Measurements from ENCODE around the gene CREG2.
"Not testable (repeated sequence)": the region's sequence is repeated elsewhere in the genome, so short reads cannot be mapped to it uniquely, and the experiment has no call there.

CREG2 gene

DNA sequence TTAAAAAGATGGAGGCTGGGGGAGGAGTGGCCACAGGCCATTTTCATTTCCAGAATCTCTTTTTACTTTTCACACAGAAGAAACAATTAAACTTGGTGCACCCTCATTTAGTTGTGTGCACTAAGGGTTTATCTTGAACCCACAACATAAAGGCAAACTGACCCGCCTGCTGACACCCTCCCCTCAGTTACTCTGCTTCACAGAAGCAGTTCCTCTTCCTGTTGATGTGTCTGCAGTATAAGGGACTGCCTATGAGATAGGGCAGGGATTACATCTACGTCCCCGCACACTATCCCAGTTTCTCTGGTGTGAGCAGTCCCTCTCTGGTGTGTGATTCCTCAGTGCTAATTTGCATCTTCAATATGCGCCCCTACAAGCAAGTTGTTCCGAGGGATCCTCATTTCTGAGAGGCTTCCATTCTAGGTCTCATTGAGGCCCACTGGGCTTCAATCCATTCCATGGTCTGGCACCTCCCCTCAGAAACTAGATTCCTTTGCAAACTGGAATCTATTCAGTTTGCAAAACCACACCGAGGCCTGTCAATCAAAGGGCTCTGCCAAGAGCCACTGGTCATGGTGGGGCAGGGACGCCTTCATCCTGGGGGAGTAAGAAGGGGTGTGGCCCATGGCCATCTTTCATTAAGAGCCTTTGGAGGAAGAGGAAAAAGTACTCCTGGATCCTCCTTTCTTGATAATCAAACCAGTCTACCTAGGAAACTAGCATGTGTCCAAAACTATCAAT, 12.3 kb downstream of the CREG2 start:
- no peak for DNase-seq (ENCODE audit: low read depth in 2 of 2)

- DNase-seq (ENCODE audit: low read depth in 2 of 2): no peak
Measured at GRCh38 chr2:101372792-101373191, 14.5 kb downstream of the CREG2 start.

DNA sequence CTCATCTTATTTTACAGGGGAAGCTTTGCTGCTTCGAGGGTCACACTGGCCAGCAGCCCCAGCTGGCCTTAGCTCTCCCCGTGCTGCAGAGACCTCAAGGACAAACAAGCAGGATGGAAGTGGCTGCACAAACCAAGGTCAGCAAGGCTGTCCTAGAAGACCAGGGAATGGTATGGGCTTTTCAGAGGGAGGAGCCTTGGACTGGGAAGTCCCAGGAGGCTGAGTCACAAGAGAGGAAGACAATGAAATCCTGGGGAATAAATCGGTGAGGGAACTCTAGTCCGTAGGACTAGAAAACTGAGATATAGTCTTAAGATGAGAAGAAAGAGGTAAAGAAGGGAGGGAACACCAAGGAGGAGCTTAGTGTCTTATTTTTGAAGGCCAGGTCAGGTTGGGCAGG, 15.7 kb downstream of the CREG2 start:
- DNase-seq (ENCODE audit: low read depth in 2 of 2): no peak

DNA sequence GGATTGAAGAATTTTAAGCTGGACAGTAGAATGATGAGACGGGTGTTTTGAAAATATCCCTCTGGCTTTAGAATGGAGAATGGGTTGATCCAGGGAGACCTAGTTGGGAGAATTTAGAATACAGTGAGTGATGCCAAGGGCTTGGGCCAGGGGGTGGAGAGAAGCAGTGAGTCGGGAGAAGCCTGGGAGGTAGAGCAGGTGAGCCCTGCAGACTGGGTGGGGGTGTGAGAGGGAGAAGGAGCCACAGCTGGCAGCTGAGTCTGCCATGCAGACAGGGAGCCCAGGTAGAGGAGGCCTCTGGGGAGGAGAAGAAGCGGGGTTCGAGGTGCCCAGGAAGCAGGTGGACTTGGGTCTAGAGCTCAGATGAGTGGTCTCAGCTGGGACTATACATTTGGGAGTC, 18.2 kb downstream of the CREG2 start:
- DNase-seq (ENCODE audit: low read depth in 2 of 2): no peak

- no peak for DNase-seq (ENCODE audit: low read depth in 2 of 2)
Measured at GRCh38 chr2:101368376-101368775, 18.9 kb downstream of the CREG2 start.

DNA sequence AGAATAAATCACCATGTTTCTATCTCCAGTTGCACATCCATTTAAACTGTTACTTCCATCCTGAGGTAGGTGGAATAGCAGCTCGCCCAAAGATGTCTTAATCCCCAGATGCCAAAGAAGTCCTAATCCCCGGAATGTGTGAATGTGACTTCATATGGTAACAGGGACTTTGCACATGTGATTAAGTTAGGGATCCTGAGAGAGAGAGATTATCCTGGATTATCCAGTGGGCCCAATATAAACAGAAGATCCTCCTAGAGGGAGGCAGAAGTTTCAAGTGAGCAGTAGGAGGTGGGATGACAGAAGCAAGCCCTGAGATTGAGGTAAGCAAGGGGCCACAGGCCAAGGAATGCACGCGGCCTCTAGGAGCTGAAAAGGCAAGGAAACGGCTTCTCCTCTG, 19.8 kb downstream of the CREG2 start:
- no peak for DNase-seq (ENCODE audit: low read depth in 2 of 2)

- no peak for DNase-seq (ENCODE audit: low read depth in 2 of 2)
Measured at GRCh38 chr2:101364878-101365277, 22.4 kb downstream of the CREG2 start.

DNA sequence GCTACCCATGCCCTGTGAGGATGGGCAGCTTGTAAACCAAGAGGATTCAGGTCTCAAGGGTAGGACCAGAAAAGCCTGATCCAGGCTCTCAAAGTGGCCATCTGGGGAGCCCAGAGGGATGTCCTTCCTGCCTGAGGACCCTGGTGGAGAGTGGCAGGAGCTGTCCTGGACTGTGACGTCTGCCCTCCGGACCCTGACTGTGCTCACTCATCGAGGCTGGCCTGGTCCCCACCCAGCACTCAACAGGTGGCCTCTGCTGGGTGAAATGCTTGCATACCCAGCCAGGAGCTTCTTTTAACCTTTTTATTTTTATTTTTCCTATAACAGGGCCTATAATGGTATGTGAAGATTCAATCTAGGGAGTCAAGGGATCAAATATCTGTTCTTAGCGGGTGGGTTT, 24.5 kb downstream of the CREG2 start:
- no peak for DNase-seq (ENCODE audit: low read depth in 2 of 2)

DNA sequence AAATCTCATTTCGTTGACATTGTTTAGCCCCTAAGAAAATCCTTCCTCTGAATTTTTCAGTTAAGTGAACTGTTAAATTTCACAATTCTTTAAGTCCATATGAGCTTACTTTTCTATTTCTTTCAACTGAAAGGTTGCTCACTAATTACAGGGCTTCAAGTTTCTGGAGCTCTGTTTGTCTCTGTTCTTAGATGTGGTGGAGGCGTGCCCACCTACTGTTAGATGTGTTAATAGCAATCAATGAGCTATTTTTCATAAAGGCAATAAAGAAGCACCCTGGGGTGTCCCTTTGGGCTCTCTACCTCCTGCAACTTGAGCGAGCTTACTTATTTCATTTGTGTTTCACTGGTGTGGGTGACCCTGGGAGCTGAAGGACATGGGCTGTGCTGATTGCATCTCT, 25.0 kb downstream of the CREG2 start:
- DNase-seq (ENCODE audit: low read depth in 2 of 2): no peak

DNA sequence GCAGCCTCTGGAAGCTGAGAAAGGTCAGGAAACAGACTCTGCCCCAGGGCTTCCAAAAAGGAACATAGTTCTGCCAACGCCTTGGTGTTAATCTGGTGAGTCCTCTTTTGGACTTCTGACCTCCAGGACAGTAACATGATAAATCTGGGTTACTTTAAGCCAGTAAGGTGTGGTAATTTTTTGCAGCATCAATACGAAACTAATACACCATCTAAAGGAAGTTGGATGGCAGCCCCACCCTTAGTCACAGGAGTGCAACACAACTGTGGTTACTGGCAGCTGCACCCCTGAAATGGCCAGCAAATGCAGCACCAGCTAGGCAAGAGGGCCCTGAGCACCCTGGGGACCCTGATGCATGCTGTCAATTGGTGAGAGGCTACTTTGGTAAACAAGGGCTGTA, 25.8 kb downstream of the CREG2 start:
- DNase-seq (ENCODE audit: low read depth in 2 of 2): no peak

- DNase-seq (ENCODE audit: low read depth in 2 of 2): no peak
Measured at GRCh38 chr2:101361121-101361520, 26.2 kb downstream of the CREG2 start.

GRCh38 chr2:101360232-101360631, 27.1 kb downstream of the CREG2 start:
- no peak for DNase-seq (ENCODE audit: low read depth in 2 of 2)

DNA sequence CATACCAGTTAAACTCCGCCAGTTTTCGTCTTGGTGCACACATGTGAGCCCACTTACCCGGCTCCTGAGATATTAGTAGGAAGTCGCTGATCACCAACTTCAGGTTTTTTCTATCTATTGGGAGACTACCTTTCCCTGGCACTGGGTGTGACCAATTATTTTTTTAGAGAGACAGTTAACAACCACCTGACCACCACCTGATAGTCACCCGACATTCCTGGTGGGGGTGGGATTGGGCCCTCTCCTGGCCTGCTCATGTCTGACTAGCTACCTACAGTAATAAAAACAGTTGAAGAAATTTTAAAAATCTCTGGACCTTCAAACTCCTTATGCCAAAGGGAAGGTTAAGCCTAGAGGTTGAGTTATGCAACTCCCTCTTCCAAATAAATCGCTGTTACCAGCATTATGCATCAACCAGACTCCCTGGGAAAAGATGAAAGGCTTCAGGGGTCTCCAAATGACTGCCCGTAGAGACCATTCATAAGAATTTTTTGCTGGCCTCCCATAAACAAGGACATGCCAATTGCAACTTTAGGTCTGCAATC, 27.8 kb downstream of the CREG2 start:
- DNase-seq (ENCODE audit: low read depth in 2 of 2): no peak

DNA sequence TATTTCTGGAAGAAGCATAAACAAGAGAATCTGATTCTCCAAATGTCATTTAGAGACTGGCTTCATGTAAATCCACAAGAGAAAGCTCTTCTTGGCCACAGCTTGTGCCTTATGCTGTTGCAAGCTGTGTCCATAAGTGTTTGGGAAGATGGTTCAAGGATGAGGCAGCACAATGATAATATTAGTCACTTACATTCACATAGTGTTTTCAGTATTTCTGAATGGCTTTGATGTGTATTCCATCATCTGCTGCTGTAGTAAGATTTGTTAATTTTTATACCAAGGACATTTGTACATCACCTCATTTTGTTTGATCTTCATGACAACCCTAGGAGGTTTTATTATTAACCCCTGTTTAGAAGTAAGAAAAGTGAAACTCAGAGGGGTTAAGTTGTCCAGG, 29.9 kb downstream of the CREG2 start:
- no peak for DNase-seq (ENCODE audit: low read depth in 2 of 2)

DNA sequence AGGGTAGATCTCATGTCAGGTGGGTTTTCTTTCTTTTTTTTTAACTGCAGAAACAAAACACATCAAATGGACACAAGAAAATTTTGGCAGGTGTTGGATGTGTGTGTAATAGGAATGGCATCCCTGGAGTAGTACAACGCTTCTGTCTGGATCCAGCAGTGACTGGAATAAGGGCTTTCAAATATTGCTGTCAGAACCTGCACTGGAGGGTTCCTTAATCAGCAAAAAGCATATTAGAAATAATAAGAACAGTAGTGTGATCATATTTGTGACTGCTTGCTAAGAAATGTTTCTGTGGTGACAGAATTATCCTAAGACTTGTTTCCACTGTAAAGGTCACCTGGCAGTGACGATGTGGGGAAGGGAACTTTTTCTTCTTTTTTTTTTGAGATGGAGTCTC, 30.8 kb downstream of the CREG2 start:
- no peak for DNase-seq (ENCODE audit: low read depth in 2 of 2)

- no peak for DNase-seq (ENCODE audit: low read depth in 2 of 2)
Measured at GRCh38 chr2:101356055-101356454, 31.2 kb downstream of the CREG2 start.

DNA sequence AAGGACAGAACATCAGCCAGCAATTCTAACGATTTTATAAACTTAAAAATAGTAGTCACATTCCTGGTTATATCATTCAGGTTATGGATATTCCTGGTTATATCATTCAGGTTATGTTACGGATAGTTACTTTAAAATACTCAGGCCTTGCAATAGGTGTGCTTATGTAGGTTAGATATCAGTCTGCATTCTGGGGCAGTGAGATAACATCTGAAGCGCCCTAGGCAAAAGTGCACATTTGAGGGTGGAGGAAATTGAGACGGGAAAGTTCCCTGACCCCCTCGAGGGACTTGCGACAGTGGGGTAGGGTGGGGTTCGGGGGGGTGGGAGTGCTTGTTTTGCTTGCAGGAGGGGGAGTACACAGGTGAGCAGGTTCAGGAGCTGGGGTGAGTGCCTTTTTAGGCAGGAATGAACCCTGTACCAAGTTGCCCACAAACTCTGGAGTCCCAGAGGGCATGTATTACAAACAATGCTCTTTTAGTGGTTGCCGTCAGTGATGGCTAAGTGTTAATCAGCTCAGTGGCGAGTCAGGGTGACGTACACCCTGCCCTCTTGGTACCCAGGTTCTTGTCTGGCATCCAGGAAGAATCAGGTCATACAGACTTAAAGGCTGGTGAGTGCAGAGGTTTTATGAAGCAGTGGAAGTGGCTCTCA, 31.8 kb downstream of the CREG2 start:
- DNase-seq (ENCODE audit: low read depth in 2 of 2): no peak

DNA sequence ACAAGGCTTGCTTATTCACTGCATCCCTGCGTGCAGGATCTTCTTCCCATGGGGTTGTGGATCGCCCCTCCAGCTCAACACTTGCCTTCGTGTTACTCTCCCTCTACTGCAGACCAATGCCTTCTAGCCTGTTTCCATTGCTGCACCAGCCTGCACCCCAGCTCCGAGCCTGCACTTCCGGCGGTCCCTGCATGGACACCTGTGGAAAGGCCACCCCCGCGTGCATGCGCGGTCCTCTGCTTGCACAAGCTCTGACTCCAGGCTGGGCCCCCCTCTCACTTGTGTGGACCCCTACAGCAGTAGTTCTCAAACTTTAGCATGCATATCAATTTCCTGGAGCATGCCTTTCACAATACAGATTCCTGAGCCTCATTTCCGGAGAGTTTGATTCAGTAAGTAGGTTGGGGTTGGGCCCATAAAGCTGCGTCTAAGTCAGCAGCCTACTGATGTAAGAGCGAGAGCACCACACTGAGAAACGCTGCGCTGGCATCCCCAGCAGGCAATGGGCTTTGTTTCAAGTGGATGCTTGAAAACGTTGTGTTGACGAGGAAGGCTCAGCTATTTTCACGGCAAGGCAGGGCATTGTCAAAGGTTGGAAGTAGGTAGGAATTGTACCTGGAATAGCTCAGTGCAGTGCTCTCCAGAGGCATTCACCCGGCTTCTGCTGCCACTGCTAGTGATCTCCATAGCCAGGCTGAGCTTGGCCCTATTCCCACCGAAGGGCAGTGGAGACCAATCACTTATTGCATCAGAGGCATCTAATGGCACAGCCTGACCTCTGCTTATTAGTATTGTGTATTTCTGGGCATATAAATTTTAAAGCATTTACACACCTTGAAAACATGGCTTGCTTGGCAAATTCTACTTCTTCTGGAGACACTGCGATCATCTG, 32.6 kb downstream of the CREG2 start:
- DNase-seq (ENCODE audit: low read depth in 2 of 2): no peak

DNA sequence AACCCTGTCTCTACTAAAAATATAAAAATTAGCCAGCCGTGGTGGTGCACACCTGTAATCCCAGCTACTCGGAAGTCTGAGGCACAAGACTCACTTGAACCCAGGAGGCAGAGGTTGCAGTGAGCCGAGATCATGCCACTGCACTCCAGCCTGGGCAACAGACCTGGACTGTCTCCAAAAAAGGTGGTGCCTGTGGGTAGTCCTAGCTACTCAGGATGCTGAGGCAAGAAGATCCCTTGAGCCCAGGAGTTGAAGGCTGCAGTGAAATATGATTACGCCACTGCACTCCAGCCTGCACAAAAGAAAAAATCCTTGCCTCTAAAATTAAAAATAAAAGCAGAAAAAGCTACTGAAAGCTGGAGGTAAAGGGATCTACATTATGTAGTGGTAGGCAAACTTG, 34.7 kb downstream of the CREG2 start:
- DNase-seq (ENCODE audit: low read depth in 2 of 2): not testable (repeated sequence)

DNA sequence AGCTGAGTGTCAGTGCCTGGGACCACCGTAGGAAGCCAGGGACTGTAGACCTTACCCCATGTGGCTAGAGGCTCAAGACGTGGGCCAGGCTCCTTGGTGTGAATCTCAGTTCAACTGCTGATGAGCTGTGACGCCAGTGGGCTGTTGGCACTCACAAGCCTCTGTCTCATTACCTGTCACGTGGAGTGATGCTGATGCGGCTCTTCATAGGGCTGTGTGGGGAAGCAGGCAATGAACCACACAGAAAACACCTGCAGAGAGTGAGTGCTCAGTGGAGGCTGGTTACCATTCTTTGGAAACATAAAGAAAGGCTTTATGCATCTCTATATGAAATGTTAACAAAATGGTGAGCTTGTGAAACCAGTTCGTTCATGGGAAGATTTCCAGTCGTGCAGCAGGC, 36.1 kb downstream of the CREG2 start:
- DNase-seq (ENCODE audit: low read depth in 2 of 2): no peak

GRCh38 chr2:101349893-101350662, 37.2 kb downstream of the CREG2 start:
- DNase-seq (ENCODE audit: low read depth in 2 of 2): no peak

GRCh38 chr2:101348883-101349282, 38.4 kb downstream of the CREG2 start:
- DNase-seq (ENCODE audit: low read depth in 2 of 2): no peak

All from stimulated activated CD4-positive, alpha-beta T cell treated with anti-CD3 and anti-CD28 coated beads, Interleukin-1b, Interleukin-23, amount 100 ng/mL, for 1 hour (primary cell).